GM21390 (cell line): ENCODE results near the gene APLN.

Source experiments
- ATAC-seq: cut with Tn5 transposase; IDR thresholded peaks from one replicate; pipeline ENCODE4 v1.9.1; 2021; ENCODE audit not compliant: unreplicated experiment

APLN gene

DNA sequence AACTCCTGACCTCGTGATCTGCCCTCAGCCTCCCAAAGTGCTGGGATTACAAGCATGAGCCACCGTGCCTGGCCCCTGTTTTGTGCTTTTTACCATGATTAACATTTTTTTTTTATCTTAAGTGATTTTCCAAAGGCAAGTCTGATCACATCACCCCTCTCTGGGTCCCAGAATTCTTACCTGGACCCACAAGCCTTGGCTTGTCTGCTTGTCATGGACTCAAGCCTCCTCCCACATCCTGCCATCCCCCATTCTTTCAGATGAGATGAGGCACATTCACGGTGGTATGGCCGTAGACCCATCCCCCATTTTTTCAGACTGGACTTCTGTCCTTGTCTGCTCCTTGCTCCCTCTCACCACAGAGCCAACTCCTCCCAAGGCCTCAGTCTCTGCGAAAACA lies 55.3 kb downstream of the APLN start:
- no peak for ATAC-seq

DNA sequence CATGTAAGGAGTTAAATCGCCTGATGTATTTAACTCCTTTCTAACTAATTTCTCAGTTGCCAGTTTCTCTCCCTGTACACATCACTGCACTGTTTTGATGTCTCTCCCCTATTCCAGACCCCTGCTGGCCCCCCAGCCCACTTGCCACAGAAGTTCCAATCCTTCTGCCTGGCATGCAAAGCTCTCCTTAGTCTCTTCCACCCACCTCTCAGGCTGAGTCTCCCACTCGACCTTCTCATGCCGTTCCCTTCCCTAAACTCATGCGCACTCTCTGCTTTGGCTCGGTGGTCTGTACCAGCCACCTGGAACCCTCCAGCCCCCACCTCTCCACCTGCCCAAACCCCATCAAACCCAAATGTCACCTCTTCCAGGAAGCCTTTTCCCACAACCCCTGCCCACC lies 56.9 kb downstream of the APLN start:
- ATAC-seq, result no peak

DNA sequence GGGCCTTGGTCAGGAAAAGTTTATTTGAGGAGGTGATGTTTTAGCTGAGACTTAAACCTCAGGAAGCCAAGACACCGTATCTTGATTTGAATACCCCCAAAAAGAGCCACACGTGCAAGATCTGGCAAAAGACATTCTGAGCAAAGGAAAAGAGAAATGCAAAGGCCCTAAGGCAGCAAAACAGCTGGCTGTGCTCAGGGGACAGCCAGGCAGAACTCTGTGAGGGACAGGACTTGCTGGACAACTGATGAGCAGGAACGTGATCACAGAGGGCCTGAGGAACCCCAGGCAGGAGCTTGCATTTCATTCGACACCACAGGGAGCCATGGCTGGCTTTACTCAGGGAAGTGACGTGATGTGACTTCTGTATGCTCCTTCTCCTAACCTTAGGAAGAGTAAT lies 58.7 kb downstream of the APLN start:
- no peak for ATAC-seq
